IPS-18a (cell line): Measurements from ENCODE around the gene PNRC1.

Source experiments
- H3K27ac ChIP-seq: one replicate; pipeline ENCODE4 v1.5.1; 2013; ENCODE audit warnings: low read length
- H3K27me3 ChIP-seq: one replicate; pipeline ENCODE4 v1.6.1; 2013; ENCODE audit warnings: mild to moderate bottlenecking, low read length; ENCODE audit not compliant: control insufficient read depth, insufficient read depth
- H3K36me3 ChIP-seq: one replicate; pipeline ENCODE4 v1.6.1; 2013; ENCODE audit warnings: low read depth, low read length; ENCODE audit not compliant: control insufficient read depth
- H3K4me1 ChIP-seq: one replicate; pipeline ENCODE4 v1.6.1; 2013; ENCODE audit warnings: low read depth, low read length; ENCODE audit not compliant: control insufficient read depth
- H3K4me3 ChIP-seq: one replicate; pipeline ENCODE4 v1.5.1; 2013; ENCODE audit warnings: low read length
- H3K9ac ChIP-seq: one replicate; pipeline ENCODE4 v1.6.1; 2013; ENCODE audit warnings: mild to moderate bottlenecking, low read length, moderate library complexity
- H3K9me3 ChIP-seq: one replicate; pipeline ENCODE4 v1.6.1; 2013; ENCODE audit warnings: low read depth, low read length; ENCODE audit not compliant: control insufficient read depth

Gene PNRC1

DNA sequence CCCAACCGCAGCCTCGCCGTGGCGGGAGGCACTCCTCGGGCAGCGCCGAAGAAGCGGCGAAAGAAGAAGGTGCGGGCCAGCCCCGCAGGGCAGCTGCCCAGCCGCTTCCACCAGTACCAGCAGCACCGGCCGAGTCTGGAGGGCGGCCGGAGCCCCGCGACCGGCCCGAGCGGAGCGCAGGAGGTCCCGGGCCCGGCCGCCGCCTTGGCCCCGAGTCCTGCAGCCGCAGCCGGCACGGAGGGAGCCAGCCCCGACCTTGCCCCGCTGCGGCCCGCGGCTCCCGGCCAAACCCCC lies 525 bp downstream of the PNRC1 start:
- Histone ChIP-seq H3K27ac (peak overlapping the region; percentile 71), H3K36me3 (peaks cover 16% of the 10 kb centered on the region), H3K27me3 (peaks cover 20% of the 10 kb centered on the region)

DNA sequence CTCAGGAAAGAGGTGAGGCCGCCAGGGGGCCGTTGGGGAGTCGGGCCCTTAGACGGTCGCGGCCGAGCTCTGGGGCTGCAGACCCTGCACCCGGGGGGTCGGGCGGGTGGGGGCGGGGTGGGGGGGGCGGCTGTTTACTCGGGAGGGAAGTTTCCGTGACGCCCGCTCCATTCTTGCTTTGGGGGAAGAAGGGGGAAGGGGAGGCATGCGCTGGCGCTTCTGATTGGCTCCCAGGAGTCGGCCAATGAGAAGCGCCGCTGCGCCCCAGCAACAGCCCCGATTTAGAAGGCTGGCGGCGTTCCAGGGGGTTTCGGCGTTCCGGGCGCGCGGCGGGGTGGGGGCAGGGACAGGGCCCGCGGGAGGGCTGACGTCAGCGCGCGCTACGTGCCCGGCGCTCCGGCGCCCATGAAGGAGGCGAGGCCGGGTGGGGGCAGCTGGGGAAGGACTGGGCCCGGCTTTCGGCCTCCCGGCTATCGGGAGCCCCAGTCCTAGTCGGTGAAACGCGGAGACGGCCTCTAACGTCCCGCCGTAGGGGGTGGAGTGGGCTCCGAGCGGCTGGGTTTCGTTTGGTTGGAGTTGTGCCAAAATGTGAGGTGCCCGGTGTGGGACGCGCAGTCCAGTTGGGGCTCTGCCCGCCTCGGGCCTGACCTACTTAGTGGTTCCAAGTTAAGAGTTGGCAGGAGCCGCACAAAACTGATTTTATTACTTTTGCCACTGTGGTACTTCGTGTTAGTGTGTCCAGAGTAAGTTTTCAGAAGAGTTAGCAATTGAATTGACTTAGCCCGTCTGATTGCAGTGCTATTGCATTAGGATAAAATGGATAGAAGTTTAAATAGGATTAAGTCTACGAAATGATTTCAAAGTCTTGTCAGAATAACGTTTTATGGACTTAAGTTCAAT lies 1.1 kb downstream of the PNRC1 start:
- H3K36me3 ChIP-seq = peaks cover 16% of the 10 kb centered on the region
- peak overlapping the region; percentile 84 for H3K9ac ChIP-seq
- peaks cover 20% of the 10 kb centered on the region for H3K27me3 ChIP-seq
- no peaks in the 10 kb centered on the region for H3K9me3 ChIP-seq
- peak overlapping the region; percentile 92 for H3K4me3 ChIP-seq
- peaks cover 32% of the 10 kb centered on the region for H3K4me1 ChIP-seq
- H3K27ac ChIP-seq = no peak overlapping the region

More for the DNA sequence above, 525 bp downstream of the PNRC1 start:
- peaks cover 32% of the 10 kb centered on the region for H3K4me1 ChIP-seq
- H3K4me3 ChIP-seq = peak overlapping the region; percentile 91
- H3K9me3 ChIP-seq = no peaks in the 10 kb centered on the region
- peak overlapping the region; percentile 84 for H3K9ac ChIP-seq

DNA sequence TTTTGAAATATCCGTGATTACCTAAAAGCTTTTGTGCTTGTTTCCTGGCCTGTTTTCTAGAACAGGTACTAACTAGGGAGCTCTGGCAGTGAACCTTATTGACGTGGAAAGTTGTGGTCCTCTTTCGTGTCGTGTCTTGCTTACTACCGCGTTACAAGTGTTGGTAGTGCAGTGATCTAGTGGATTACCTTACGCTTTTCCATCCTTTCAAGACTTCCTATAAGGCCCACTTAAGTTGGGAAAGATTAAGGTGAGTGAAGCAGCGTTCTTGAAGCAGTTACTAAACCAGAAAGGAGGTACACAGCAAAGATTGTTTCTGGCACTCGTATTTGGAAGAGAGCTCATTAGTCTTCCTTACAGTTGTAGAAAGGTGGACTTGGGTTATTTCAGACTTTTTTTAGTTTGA lies 1.9 kb downstream of the PNRC1 start:
- peaks cover 32% of the 10 kb centered on the region for H3K4me1 ChIP-seq
- peak overlapping the region; percentile 92 for H3K4me3 ChIP-seq
- peaks cover 16% of the 10 kb centered on the region for H3K36me3 ChIP-seq
- peaks cover 20% of the 10 kb centered on the region for H3K27me3 ChIP-seq
- H3K27ac ChIP-seq = no peak overlapping the region
- peak overlapping the region; percentile 75 for H3K9ac ChIP-seq
- no peaks in the 10 kb centered on the region for H3K9me3 ChIP-seq

DNA sequence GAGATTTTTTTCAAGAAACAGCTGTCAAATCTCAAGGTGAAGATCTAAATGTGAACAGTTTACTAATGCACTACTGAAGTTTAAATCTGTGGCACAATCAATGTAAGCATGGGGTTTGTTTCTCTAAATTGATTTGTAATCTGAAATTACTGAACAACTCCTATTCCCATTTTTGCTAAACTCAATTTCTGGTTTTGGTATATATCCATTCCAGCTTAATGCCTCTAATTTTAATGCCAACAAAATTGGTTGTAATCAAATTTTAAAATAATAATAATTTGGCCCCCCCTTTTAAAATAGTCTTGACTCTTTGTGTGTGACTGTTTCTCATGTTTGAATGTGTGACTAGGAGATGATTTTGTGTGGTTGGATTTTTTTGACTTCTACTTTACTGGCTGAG lies 4.0 kb downstream of the PNRC1 start:
- Histone ChIP-seq H3K36me3 (peaks cover 16% of the 10 kb centered on the region), H3K9ac (no peak overlapping the region), H3K4me1 (peaks cover 26% of the 10 kb centered on the region), H3K4me3 (no peak overlapping the region), H3K9me3 (no peaks in the 10 kb centered on the region), H3K27ac (no peak overlapping the region), H3K27me3 (peaks cover 14% of the 10 kb centered on the region)

DNA sequence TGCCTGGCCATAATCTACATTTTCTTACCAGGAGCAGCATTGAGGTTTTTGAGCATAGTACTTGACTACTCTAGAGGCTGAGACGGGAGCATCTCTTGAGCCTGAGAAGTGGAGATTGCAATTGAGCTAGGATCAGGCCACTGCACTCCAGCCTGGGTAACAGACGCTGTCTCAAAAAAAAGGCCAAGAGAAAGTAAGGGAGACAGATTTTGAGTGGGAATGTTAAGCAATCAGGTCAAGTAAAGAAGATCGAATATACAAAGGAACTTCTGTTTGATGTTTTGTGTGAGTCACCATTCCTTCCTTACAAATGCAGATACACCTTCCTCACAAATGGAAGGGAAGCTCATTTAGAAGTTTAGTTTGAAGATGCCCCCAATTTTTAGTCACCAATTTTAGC lies 4.4 kb downstream of the PNRC1 start:
- H3K4me1 ChIP-seq = peaks cover 25% of the 10 kb centered on the region
- no peak overlapping the region for H3K27ac ChIP-seq
- peak overlapping the region; percentile 26 for H3K4me3 ChIP-seq
- peaks cover 10% of the 10 kb centered on the region for H3K27me3 ChIP-seq
- no peak overlapping the region for H3K9ac ChIP-seq
- H3K36me3 ChIP-seq = peaks cover 16% of the 10 kb centered on the region
- no peaks in the 10 kb centered on the region for H3K9me3 ChIP-seq

DNA sequence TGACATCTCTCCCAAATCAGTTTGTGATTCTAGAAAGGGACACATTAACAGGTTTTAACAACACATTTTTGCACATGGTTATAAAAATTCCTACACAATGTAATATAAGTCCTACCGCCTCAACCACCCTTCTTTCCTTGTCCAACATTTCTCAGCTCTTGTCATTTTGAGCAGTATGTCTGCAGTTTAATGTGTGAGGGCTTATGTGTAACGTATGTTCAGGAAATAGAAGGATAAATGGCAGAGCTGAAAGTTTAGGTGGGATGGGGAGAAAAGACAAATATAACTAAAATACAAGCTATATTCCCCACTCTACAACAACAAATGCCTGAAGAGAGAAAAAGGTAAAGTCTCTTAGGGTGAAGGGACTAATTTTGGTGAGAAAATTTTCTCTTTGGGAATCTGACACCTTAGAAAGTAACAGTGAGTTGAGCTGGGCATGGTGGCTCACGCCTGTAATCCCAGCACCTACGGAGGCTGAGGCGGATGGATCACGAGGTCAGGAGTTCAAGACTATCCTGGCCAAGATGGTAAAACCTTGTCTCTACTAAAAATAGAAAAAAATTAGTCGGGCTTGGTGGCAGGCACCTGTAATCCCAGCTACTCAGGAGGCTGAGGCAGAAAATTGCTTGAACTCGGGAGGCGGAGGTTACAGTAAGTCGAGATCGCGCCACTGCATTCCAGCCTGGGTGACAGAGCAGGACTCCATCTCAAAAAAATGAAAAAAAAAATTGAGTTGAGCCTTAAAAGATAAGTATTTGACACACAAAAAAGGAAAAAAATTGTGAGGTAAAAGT lies 5.1 kb downstream of the PNRC1 start:
- peaks cover 9% of the 10 kb centered on the region for H3K27me3 ChIP-seq

DNA sequence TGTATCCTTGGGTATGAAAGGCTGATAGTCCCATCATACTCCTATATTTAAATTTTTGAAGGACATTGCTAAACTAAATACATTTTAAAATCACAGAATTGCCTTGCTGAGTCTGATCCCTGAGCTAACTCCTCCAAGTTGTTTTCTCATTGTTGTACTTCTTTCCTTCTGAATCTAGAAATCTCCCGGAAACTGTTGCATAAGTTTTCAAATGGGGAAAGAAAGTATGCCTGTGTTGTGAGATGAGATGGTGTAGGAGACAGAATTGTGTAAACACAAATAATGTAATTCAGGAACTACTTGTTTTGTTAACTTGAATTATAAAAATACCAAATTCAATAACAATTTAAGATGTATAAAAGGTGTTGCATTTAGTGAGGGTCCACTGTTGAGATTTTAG lies 7.3 kb downstream of the PNRC1 start:
- Histone ChIP-seq H3K9me3 (no peaks in the 10 kb centered on the region), H3K9ac (no peak overlapping the region), H3K4me3 (no peak overlapping the region), H3K27me3 (peaks cover under 1% of the 10 kb centered on the region), H3K4me1 (peaks cover 22% of the 10 kb centered on the region), H3K36me3 (peaks cover 16% of the 10 kb centered on the region), H3K27ac (no peak overlapping the region)

More for the DNA sequence above, 5.1 kb downstream of the PNRC1 start:
- Histone ChIP-seq H3K9ac (no peak overlapping the region), H3K36me3 (peaks cover 16% of the 10 kb centered on the region), H3K27ac (no peak overlapping the region), H3K4me1 (peaks cover 28% of the 10 kb centered on the region), H3K4me3 (peak overlapping the region; percentile 26), H3K9me3 (no peaks in the 10 kb centered on the region)

DNA sequence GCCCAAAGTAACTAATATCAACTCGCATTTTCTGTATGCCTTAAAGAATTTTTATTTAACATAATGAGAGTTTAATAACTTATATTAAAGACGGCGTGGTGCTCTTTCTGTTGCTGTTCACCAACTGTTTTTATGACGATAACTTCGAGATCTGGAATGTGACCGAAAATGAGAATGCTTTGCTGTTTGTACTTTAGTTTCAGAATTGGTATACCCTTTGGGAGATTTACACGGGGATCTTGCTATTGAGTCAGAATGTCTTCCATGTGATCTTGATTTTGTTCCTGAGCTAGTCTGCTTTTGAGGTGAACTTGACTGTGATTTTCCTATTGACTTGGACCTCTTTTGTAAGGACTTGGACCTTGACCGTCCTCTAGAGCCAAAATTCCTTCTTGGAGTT lies 17.9 kb downstream of the PNRC1 start:
- no peaks in the 10 kb centered on the region for H3K27me3 ChIP-seq
- no peak overlapping the region for H3K9ac ChIP-seq
- no peak overlapping the region for H3K27ac ChIP-seq
- no peaks in the 10 kb centered on the region for H3K4me1 ChIP-seq
- no peaks in the 10 kb centered on the region for H3K36me3 ChIP-seq
- no peak overlapping the region for H3K4me3 ChIP-seq
- no peaks in the 10 kb centered on the region for H3K9me3 ChIP-seq

DNA sequence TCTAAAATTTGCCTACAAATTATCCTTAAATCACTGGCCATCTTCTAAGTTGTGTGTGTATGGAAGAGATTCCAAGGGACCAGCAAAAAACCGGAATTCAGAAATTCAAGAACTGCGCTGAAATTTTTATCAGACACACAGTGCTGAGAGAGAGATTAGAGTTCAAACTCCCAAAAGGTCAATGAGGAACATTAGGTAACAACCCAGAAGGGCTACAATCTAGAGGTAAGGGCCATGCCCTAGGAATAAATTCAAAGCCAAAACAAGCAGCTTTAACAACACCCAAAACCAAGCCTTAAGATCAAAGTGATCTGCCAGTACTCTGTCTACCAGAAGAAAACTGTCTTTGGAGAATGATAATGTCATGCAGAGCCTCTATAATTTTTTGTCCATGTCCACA lies 19.6 kb downstream of the PNRC1 start:
- Histone ChIP-seq H3K9me3 (no peaks in the 10 kb centered on the region), H3K36me3 (peaks cover 2% of the 10 kb centered on the region), H3K4me1 (no peaks in the 10 kb centered on the region), H3K9ac (no peak overlapping the region), H3K27ac (no peak overlapping the region), H3K27me3 (no peaks in the 10 kb centered on the region), H3K4me3 (no peak overlapping the region)

DNA sequence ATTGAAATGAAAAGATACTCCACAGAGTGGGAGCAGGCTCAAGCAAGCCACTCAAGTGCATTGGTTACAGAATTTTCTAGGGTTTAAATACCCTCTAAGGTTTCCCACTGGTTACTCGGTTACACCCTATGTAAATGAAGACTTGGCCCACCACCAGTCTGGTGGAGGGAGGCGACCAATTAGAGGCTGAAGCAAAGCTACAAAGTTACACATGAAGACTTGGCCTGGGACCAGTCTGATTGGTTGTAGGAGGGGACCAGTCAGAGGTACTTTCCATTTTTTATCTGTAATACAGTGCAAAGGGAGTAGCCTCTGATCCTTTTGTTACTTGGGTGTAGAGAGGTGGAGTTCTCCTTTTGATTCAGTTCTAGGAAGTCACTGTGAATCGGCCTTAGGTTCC lies 29.7 kb downstream of the PNRC1 start:
- Histone ChIP-seq H3K4me1 (no peaks in the 10 kb centered on the region), H3K4me3 (no peak overlapping the region), H3K27me3 (no peaks in the 10 kb centered on the region), H3K9ac (no peak overlapping the region), H3K9me3 (no peaks in the 10 kb centered on the region), H3K27ac (no peak overlapping the region), H3K36me3 (no peaks in the 10 kb centered on the region)

DNA sequence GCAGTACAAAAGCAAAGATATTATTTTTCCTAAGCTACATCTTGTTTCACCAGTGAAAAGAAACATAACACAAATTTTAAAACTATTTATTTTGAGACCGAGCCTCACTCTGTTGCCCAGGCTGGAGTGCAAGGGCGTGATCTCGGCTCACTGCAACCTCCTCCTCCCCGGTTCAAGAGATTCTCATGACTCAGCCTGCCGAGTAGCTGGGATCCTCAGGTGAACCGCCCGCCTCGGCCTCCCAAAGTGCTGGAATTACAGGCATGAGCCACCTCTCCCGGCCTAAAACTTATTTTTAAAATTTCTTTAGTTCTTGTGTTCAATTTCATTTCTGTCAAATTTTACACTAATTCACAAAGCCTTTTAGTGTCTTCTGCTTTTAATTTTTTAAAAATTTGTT lies 31.4 kb downstream of the PNRC1 start:
- no peaks in the 10 kb centered on the region for H3K9me3 ChIP-seq
- peaks cover 2% of the 10 kb centered on the region for H3K4me1 ChIP-seq
- H3K27me3 ChIP-seq = peaks cover 13% of the 10 kb centered on the region
- no peak overlapping the region for H3K27ac ChIP-seq
- H3K9ac ChIP-seq = no peak overlapping the region
- H3K4me3 ChIP-seq = no peak overlapping the region
- no peaks in the 10 kb centered on the region for H3K36me3 ChIP-seq
